ENCODE data around the gene GLRA3.

- TF ChIP-seq POLR2A (IDR thresholded peaks at IDR 0.05) (no peak), CTCF (IDR thresholded peaks at IDR 0.05) (no peak)
These were observed 44.9 kb upstream of the GLRA3 start for GRCh38 chr4:174873931-174874330.

All from lower leg skin (tissue), 3 donors.